Tibial nerve (tissue), 4 donors: ENCODE results near the gene TEP1.

Experiments used
- CTCF ChIP-seq, 5 experiments: fragments of 200-600 bp in 3 of 5; fragments of 450-650 bp in 2 of 5; sonication (generic) in 3 of 5; IDR thresholded peaks; one replicate each; pipeline ENCODE4 v1.5.1; 2016 to 2019; ENCODE audit warnings: antibody characterized with exemption in 5 of 5, mild to moderate bottlenecking in 3 of 5, moderate library complexity in 2 of 5
- EP300 ChIP-seq, 2 donors: sonication (generic); formaldehyde crosslinking; IDR thresholded peaks; one replicate each; pipeline ENCODE4 v1.6.1; 2017; ENCODE audit warnings: antibody characterized with exemption in 2 of 2, mild to moderate bottlenecking in 1 of 2
- POLR2A ChIP-seq, 2 donors: fragments of 450-650 bp; IDR thresholded peaks; one replicate each; pipeline ENCODE4 v1.6.1; 2017; ENCODE audit warnings: antibody characterized with exemption in 2 of 2, mild to moderate bottlenecking in 2 of 2, moderate library complexity in 2 of 2

- TF ChIP-seq CTCF (IDR thresholded peaks at IDR 0.05) (no peak), POLR2A (IDR thresholded peaks at IDR 0.05) (no peak), EP300 (IDR thresholded peaks at IDR 0.05) (no peak)
Observed at GRCh38 chr14:20356422-20356821, 56.9 kb downstream of the TEP1 start.
